Endodermal cell (in vitro differentiated cells): ENCODE data around the gene PPP1R12A. TPM values are rescaled to one million over a fixed set of nuclear protein-coding genes. Genes with fewer than 3 reads are reported as not detected.
"Not testable (repeated sequence)": the region's sequence is repeated elsewhere in the genome, so short reads cannot be mapped to it uniquely, and the experiment has no call there.

ENCODE experiments used
- DNase-seq: peaks from one replicate; pipeline ENCODE4 v3.0.0-alpha.2; 2017
- H3K27ac ChIP-seq: 2 replicates; pipeline ENCODE4 v1.5.1; 2013; ENCODE audit warnings: mild to moderate bottlenecking, low read depth, low read length, moderate library complexity
- H3K27me3 ChIP-seq: 2 replicates; pipeline ENCODE4 v1.6.1; 2013; ENCODE audit warnings: mild to moderate bottlenecking, low read length, moderate library complexity; ENCODE audit not compliant: insufficient read depth, control insufficient read depth, poor library complexity, severe bottlenecking
- H3K36me3 ChIP-seq: 2 replicates; pipeline ENCODE4 v1.7.0; 2013; ENCODE audit warnings: mild to moderate bottlenecking, low read length, moderate library complexity; ENCODE audit not compliant: control insufficient read depth, insufficient read depth
- H3K4me1 ChIP-seq: one replicate; pipeline ENCODE4 v1.7.0; 2013; ENCODE audit warnings: low read length; ENCODE audit not compliant: control insufficient read depth, insufficient read depth
- H3K4me3 ChIP-seq: 2 replicates; pipeline ENCODE4 v1.5.1; 2013; ENCODE audit warnings: mild to moderate bottlenecking, low read length, moderate library complexity
- H3K9ac ChIP-seq: 2 replicates; pipeline ENCODE4 v1.6.1; 2013; ENCODE audit warnings: mild to moderate bottlenecking, low read length, moderate library complexity; ENCODE audit not compliant: poor library complexity, severe bottlenecking; ENCODE audit errors: extremely low read depth
- H3K9me3 ChIP-seq: 2 replicates; pipeline ENCODE4 v1.6.1; 2013; ENCODE audit warnings: mild to moderate bottlenecking, low read length, moderate library complexity; ENCODE audit not compliant: control insufficient read depth
- H3K27ac Mint-ChIP-seq: 2 replicates; pipeline ENCODE4 v1.8.0; 2020; ENCODE audit warnings: mixed read lengths
- H3K27me3 Mint-ChIP-seq: 2 replicates; pipeline ENCODE4 v1.8.0; 2021; ENCODE audit warnings: mild to moderate bottlenecking, mixed read lengths; ENCODE audit not compliant: insufficient read depth
- H3K36me3 Mint-ChIP-seq: 2 replicates; pipeline ENCODE4 v1.8.0; 2020; ENCODE audit warnings: low read depth, mixed read lengths
- H3K4me1 Mint-ChIP-seq: 2 replicates; pipeline ENCODE4 v1.8.0; 2020; ENCODE audit warnings: mixed read lengths
- H3K4me3 Mint-ChIP-seq: 2 replicates; pipeline ENCODE4 v1.8.0; 2020; ENCODE audit warnings: mild to moderate bottlenecking, moderate library complexity, mixed read lengths
- H3K9me3 Mint-ChIP-seq: 2 replicates; pipeline ENCODE4 v1.8.0; 2020; ENCODE audit warnings: mild to moderate bottlenecking, mixed read lengths
- CTCF ChIP-seq: fragments of 200-600 bp; sonication (generic); conservative IDR thresholded peaks from 2 replicates; pipeline ENCODE4 v1.5.0; 2021; ENCODE audit warnings: antibody characterized with exemption, mild to moderate bottlenecking
- WGBS, 2 experiments: methylation state at CpG; one replicate each; pipeline versions ENCODE4 v1.1.5 to v1.1.7; 2013; ENCODE audit warnings: missing lambda C conversion rate in 2 of 2, mixed read lengths in 1 of 2; ENCODE audit not compliant: insufficient coverage in 1 of 2, insufficient read length in 1 of 2; 5-methylcytosine and 5-hydroxymethylcytosine counted together
- total RNA-seq, 2 donors: library from RNA; stranded (reverse); fragmentation: NEBNext Ultra II Directional in 1 of 2; extraction: Animal tissue kit (Norgen Biotek cat#: 25700) in 1 of 2; gene quantifications; 2 replicates in 1 of 2; 3 replicates in 1 of 2; pipeline ENCODE4 v1.2.1, GENCODE V29; 2021

PPP1R12A gene
- total RNA-seq, 2 donors from 2014 or later, result 80.0 to 94.7 TPM

DNA sequence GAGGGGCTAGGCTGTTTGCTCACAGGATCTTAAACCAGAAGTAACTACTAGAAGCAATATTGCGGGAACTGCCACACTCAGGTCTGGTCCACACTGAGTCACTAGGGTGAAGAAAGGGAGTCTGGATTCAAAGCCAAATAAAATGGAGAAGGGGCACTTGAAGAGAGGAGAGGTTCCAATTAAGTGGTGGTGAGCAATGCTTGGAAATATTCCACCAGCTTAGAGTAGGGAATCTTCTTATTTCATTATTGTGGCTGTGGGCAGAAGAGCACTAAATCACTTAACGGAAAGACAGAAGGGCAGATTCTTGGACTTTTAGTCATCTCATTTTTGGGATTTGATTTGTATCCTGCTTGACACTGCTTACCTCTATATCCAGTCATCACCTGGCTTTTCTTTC, 48.6 kb upstream of the PPP1R12A start:
- 97 to 100% methylated on average over 1 to 2 of the region's 2 CpGs for WGBS, 2 experiments
- H3K9me3 ChIP-seq, result no peaks in the 10 kb centered on the region
- H3K9me3 Mint-ChIP-seq, result no peaks in the 10 kb centered on the region
- no peaks in the 10 kb centered on the region for H3K27me3 Mint-ChIP-seq
- peaks cover 10% of the 10 kb centered on the region for H3K4me1 ChIP-seq
- H3K4me3 ChIP-seq, result no peak overlapping the region
- no peaks in the 10 kb centered on the region for H3K36me3 ChIP-seq
- TF ChIP-seq CTCF, result no peak
- no peak for DNase-seq
- no peak overlapping the region for H3K4me3 Mint-ChIP-seq
- no peaks in the 10 kb centered on the region for H3K36me3 Mint-ChIP-seq
- H3K4me1 Mint-ChIP-seq, result peaks cover 7% of the 10 kb centered on the region
- H3K27ac Mint-ChIP-seq, result no peak overlapping the region
- H3K27me3 ChIP-seq, result no peaks in the 10 kb centered on the region
- no peak overlapping the region for H3K27ac ChIP-seq
- no peak overlapping the region for H3K9ac ChIP-seq

GRCh38 chr12:79982086-79983062, 47.5 kb upstream of the PPP1R12A start:
- Mint-ChIP-seq H3K4me3 (no peak overlapping the region), H3K27me3 (no peaks in the 10 kb centered on the region), H3K27ac (no peak overlapping the region), H3K36me3 (no peaks in the 10 kb centered on the region), H3K9me3 (no peaks in the 10 kb centered on the region), H3K4me1 (peaks cover 7% of the 10 kb centered on the region)
- Histone ChIP-seq H3K27me3 (no peaks in the 10 kb centered on the region), H3K27ac (no peak overlapping the region), H3K4me1 (peaks cover 10% of the 10 kb centered on the region), H3K9me3 (no peaks in the 10 kb centered on the region), H3K36me3 (no peaks in the 10 kb centered on the region), H3K9ac (no peak overlapping the region), H3K4me3 (no peak overlapping the region)
- 50 to 67% methylated on average over 2 to 5 of the region's 5 CpGs for WGBS, 2 experiments
- no peak for DNase-seq
- no peak for TF ChIP-seq CTCF

DNA sequence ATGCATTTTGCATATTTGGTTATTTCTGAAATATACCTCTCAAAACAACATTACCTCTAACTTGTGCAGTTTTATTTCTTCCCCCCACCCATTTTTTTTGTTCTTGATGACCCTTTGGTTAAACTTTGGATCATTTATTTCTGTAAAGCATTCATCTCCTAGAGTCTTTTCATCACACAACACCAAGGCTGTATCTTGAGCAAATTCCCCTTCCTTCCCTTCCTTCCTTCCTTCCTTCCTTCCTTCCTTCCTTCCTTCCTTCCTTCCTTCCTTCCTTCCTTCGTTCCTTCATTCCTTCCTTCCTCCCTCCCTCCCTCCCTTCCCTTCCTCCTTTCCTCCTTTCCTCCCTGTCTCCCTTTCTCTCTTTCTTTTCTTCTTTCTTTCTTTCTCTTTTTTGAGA, 43.8 kb upstream of the PPP1R12A start:
- Histone ChIP-seq H3K4me3 (no peak overlapping the region), H3K36me3 (no peaks in the 10 kb centered on the region), H3K27ac (no peak overlapping the region), H3K27me3 (no peaks in the 10 kb centered on the region), H3K9ac (no peak overlapping the region), H3K4me1 (peaks cover 8% of the 10 kb centered on the region), H3K9me3 (no peaks in the 10 kb centered on the region)
- no peaks in the 10 kb centered on the region for H3K27me3 Mint-ChIP-seq
- no peak for DNase-seq
- no peak for TF ChIP-seq CTCF
- H3K4me1 Mint-ChIP-seq, result peaks cover 16% of the 10 kb centered on the region
- no peak overlapping the region for H3K27ac Mint-ChIP-seq
- H3K9me3 Mint-ChIP-seq, result no peaks in the 10 kb centered on the region
- WGBS, 2 experiments, result 80 to 88% methylated on average over 1 of the region's 1 CpG
- H3K36me3 Mint-ChIP-seq, result no peaks in the 10 kb centered on the region
- no peak overlapping the region for H3K4me3 Mint-ChIP-seq

GRCh38 chr12:79977856-79978460, 43.1 kb upstream of the PPP1R12A start:
- DNase-seq, H3K27me3 Mint-ChIP-seq, H3K27me3 ChIP-seq, H3K27ac Mint-ChIP-seq, H3K9ac ChIP-seq, H3K36me3 ChIP-seq, H3K9me3 ChIP-seq, H3K4me3 Mint-ChIP-seq, H3K4me1 ChIP-seq, H3K9me3 Mint-ChIP-seq, H3K36me3 Mint-ChIP-seq, H3K4me3 ChIP-seq, H3K27ac ChIP-seq: not testable (repeated sequence)
- WGBS, 2 experiments, result 100% methylated on average over 1 of the region's 3 CpGs; no CpG with 5 or more reads in 1 of the 2 experiments
- H3K4me1 Mint-ChIP-seq, result peaks cover 20% of the 10 kb centered on the region
